GM19397 (cell line): ENCODE data around the gene MED8.

ENCODE experiments used
- ATAC-seq: cut with Tn5 transposase; IDR thresholded peaks from one replicate; pipeline ENCODE4 v1.9.1; 2021; ENCODE audit warnings: mild to moderate bottlenecking, moderate library complexity; ENCODE audit not compliant: unreplicated experiment

MED8 gene

GRCh38 chr1:43389326-43390313 is at the start of gene MED8, which contains the start of gene SZT2:
TSS of gene MED8 (minus strand) at chr1:43389800. CDS start at chr1:43389764, 36 bp downstream.
TSS of gene SZT2 (plus strand) at chr1:43389899. CDS start at chr1:43389969, 70 bp downstream.
- peak; percentile 84 for ATAC-seq

GRCh38 chr1:43438953-43439581 is 49.5 kb upstream of the MED8 start:
- ATAC-seq: no peak

GRCh38 chr1:43438576-43438952 is 49.0 kb upstream of the MED8 start:
- ATAC-seq: no peak

GRCh38 chr1:43438006-43438405 is 48.4 kb upstream of the MED8 start:
- ATAC-seq: no peak

GRCh38 chr1:43437031-43437973 is 47.7 kb upstream of the MED8 start:
- ATAC-seq: no peak

- ATAC-seq: no peak
These were observed 46.8 kb upstream of the MED8 start for GRCh38 chr1:43436371-43436770.

GRCh38 chr1:43435146-43436145 is 45.8 kb upstream of the MED8 start:
- ATAC-seq: no peak

GRCh38 chr1:43434256-43434655 is 44.7 kb upstream of the MED8 start:
- no peak for ATAC-seq

- no peak for ATAC-seq
These were observed 43.3 kb upstream of the MED8 start for GRCh38 chr1:43432907-43433306.

GRCh38 chr1:43432171-43432860 is 42.7 kb upstream of the MED8 start:
- ATAC-seq: no peak

- ATAC-seq: no peak
These were observed 42.1 kb upstream of the MED8 start for GRCh38 chr1:43431676-43432075.

GRCh38 chr1:43430831-43431230 is 41.2 kb upstream of the MED8 start:
- no peak for ATAC-seq

- no peak for ATAC-seq
These were observed 38.3 kb upstream of the MED8 start for GRCh38 chr1:43427941-43428340.

GRCh38 chr1:43427524-43427923 is 37.9 kb upstream of the MED8 start:
- ATAC-seq: no peak

GRCh38 chr1:43426221-43426620 is 36.6 kb upstream of the MED8 start:
- ATAC-seq: no peak

- ATAC-seq: no peak
These were observed 35.4 kb upstream of the MED8 start for GRCh38 chr1:43425045-43425444.

GRCh38 chr1:43423672-43424550 is 34.3 kb upstream of the MED8 start:
- no peak for ATAC-seq

GRCh38 chr1:43422995-43423671 is 33.5 kb upstream of the MED8 start:
- no peak for ATAC-seq
